Right ventricle myocardium superior (tissue), 1 donor: ENCODE results near the gene ANKH. TPM values are rescaled to one million over a fixed set of nuclear protein-coding genes. Genes with fewer than 3 reads are reported as not detected.
A peak's percentile ranks its signal among the peaks of the same experiment; 100 is the strongest.
"Not testable (repeated sequence)": the region's sequence is repeated elsewhere in the genome, so short reads cannot be mapped to it uniquely, and the experiment has no call there.

Experiments used
- ATAC-seq: fragments of 200-7000 bp; cut with Tn5 transposase; one replicate; pipeline ENCODE4 v1.9.1; 2020; ENCODE audit warnings: mild to moderate bottlenecking; ENCODE audit not compliant: poor library complexity
- DNase-seq: peaks from one replicate; pipeline ENCODE4 v3.0.0-alpha.2; 2020
- intact Hi-C: fragments of 100-400 bp; cut with DNase I; formaldehyde crosslinking; loops from one replicate; pipeline ENCODE4 v1.11.2; 2022
- total RNA-seq: library from RNA; stranded (reverse); fragmentation: NEBNext Ultra II Directional; extraction: Animal tissue kit (Norgen Biotek cat#: 25700); gene quantifications from one replicate; pipeline ENCODE4 v1.2.1, GENCODE V29; 2021
- donor health status: DM: no; HTN: yes; CAD: no; lungs with severe emphysema.

ANKH gene
- total RNA-seq, 1 donor from 2014 or later, result 144 TPM

- ATAC-seq (no peak), DNase-seq (no peak)
- intact Hi-C loops, result no loop called here
Measured at GRCh38 chr5:14893381-14893780, 21.8 kb upstream of the ANKH start.

GRCh38 chr5:14890846-14891245, 19.3 kb upstream of the ANKH start:
- no peak for DNase-seq
- intact Hi-C loops, result no loop called here
- no peak for ATAC-seq

GRCh38 chr5:14884062-14884612, 12.6 kb upstream of the ANKH start:
- ATAC-seq (no peak), DNase-seq (no peak)
- intact Hi-C loops, result no loop called here

GRCh38 chr5:14882658-14883580, 11.3 kb upstream of the ANKH start:
- peak; percentile 89 for ATAC-seq
- intact Hi-C loops, result no loop called here
- DNase-seq, result peak; percentile 60

- ATAC-seq, result no peak
Measured at GRCh38 chr5:14881826-14882225, 10.2 kb upstream of the ANKH start.

GRCh38 chr5:14880688-14881087, 9.1 kb upstream of the ANKH start:
- ATAC-seq (no peak), DNase-seq (no peak)
- intact Hi-C loops, result no loop called here

More at GRCh38 chr5:14881826-14882225, 10.2 kb upstream of the ANKH start:
- intact Hi-C loops, result no loop called here
- DNase-seq, result no peak

GRCh38 chr5:14879937-14880589, 8.5 kb upstream of the ANKH start:
- ATAC-seq (no peak), DNase-seq (no peak)
- intact Hi-C loops, result no loop called here

GRCh38 chr5:14879393-14879792, 7.8 kb upstream of the ANKH start:
- no peak for ATAC-seq
- intact Hi-C loops, result no loop called here
- DNase-seq, result no peak

GRCh38 chr5:14878192-14878591, 6.6 kb upstream of the ANKH start:
- ATAC-seq, DNase-seq, intact Hi-C loops: not testable (repeated sequence)

GRCh38 chr5:14876095-14876494, 4.5 kb upstream of the ANKH start:
- no peak for DNase-seq
- intact Hi-C loops, result no loop called here

GRCh38 chr5:14873790-14874189, 2.2 kb upstream of the ANKH start:
- DNase-seq (no peak), ATAC-seq (no peak)
- intact Hi-C loops, result loop anchor here (5.0 kb wide), 2 partner anchors 129 to 146 kb away; no protein-coding TSS in a partner anchor

More at GRCh38 chr5:14876095-14876494, 4.5 kb upstream of the ANKH start:
- no peak for ATAC-seq

GRCh38 chr5:14873093-14873492, 1.5 kb upstream of the ANKH start:
- intact Hi-C loops, result loop anchor here (5.0 kb wide), 2 partner anchors 129 to 146 kb away; no protein-coding TSS in a partner anchor
- ATAC-seq, result no peak
- no peak for DNase-seq

- intact Hi-C loops, result loop anchor here (5.0 kb wide), 2 partner anchors 130 to 145 kb away; no protein-coding TSS in a partner anchor
Measured at GRCh38 chr5:14872070-14872989, 752 bp upstream of the ANKH start.

GRCh38 chr5:14870337-14871213, 1.0 kb downstream of the ANKH start:
- intact Hi-C loops, result loop anchor here (5.0 kb wide), 2 partner anchors 132 to 143 kb away; no protein-coding TSS in a partner anchor
- peak; percentile 25 for ATAC-seq

More at GRCh38 chr5:14872070-14872989, 752 bp upstream of the ANKH start:
- ATAC-seq (peak; percentile 75), DNase-seq (peak; percentile 86)

GRCh38 chr5:14869668-14870164, 1.9 kb downstream of the ANKH start:
- intact Hi-C loops, result loop anchor here (5.0 kb wide), 2 partner anchors 133 to 142 kb away; no protein-coding TSS in a partner anchor
- no peak for DNase-seq
- peak; percentile 21 for ATAC-seq

More at GRCh38 chr5:14870337-14871213, 1.0 kb downstream of the ANKH start:
- peak; percentile 53 for DNase-seq

- no peak for DNase-seq
- intact Hi-C loops, result no loop called here
- ATAC-seq, result no peak
Measured at GRCh38 chr5:14869233-14869632, 2.3 kb downstream of the ANKH start.

GRCh38 chr5:14868771-14869170, 2.8 kb downstream of the ANKH start:
- intact Hi-C loops, result no loop called here
- ATAC-seq (no peak), DNase-seq (no peak)
